H1 (cell line): ENCODE results near the gene MED16. TPM values are rescaled to one million over a fixed set of nuclear protein-coding genes. Genes with fewer than 3 reads are reported as not detected.
A peak's percentile ranks its signal among the peaks of the same experiment; 100 is the strongest.

Source experiments
- ASH2L ChIP-seq: fragments of 200-600, 300-600 bp; sonication (generic); IDR thresholded peaks from one replicate; pipeline ENCODE4 v1.7.1; 2017; ENCODE audit warnings: low read length
- BCL11A ChIP-seq, 2 experiments: IDR thresholded peaks; one replicate each; pipeline ENCODE4 v1.6.1; 2011; ENCODE audit warnings: low read depth in 2 of 2, low read length in 2 of 2, mild to moderate bottlenecking in 2 of 2
- CBX5 ChIP-seq: fragments of 300-800, 300-1000 bp; sonication (generic); IDR thresholded peaks from 2 replicates; pipeline ENCODE4 v1.7.1; 2016; ENCODE audit warnings: antibody characterized with exemption, low read length, low read depth
- EGR1 ChIP-seq: IDR thresholded peaks from 2 replicates; pipeline ENCODE4 v1.6.1; 2011; ENCODE audit warnings: low read depth, low read length, borderline replicate concordance
- EZH2 ChIP-seq: fragments of 200-600 bp; sonication (generic); IDR thresholded peaks from 2 replicates; pipeline ENCODE4 v1.7.1; 2012; ENCODE audit warnings: low read depth, mild to moderate bottlenecking, moderate library complexity, low read length, inconsistent platforms; ENCODE audit not compliant: severe bottlenecking
- GABPA ChIP-seq: IDR thresholded peaks from 2 replicates; pipeline ENCODE4 v1.6.1; 2011; ENCODE audit warnings: mild to moderate bottlenecking, low read length, moderate library complexity, borderline replicate concordance; ENCODE audit not compliant: insufficient read depth
- GTF2F1 ChIP-seq: IDR thresholded peaks from 2 replicates; pipeline ENCODE4 v1.6.1; 2012; ENCODE audit warnings: low read depth, low read length, improper control_type of control experiment, borderline replicate concordance
- MAFK ChIP-seq: IDR thresholded peaks from 2 replicates; pipeline ENCODE4 v1.6.1; 2012; ENCODE audit warnings: low read depth, mild to moderate bottlenecking, improper control_type of control experiment, low read length
- NRF1 ChIP-seq: IDR thresholded peaks from 2 replicates; pipeline ENCODE4 v1.6.1; 2011; ENCODE audit warnings: mild to moderate bottlenecking, low read depth, low read length, improper control_type of control experiment
- POLR2A ChIP-seq, 2 experiments: IDR thresholded peaks; 1 replicate in 1 of 2; 2 replicates in 1 of 2; pipeline ENCODE4 v1.6.1; 2011; ENCODE audit warnings: low read depth in 2 of 2, low read length in 2 of 2, mild to moderate bottlenecking in 2 of 2; ENCODE audit errors: control extremely low read depth in 1 of 2
- POU5F1 ChIP-seq: IDR thresholded peaks from 2 replicates; pipeline ENCODE4 v1.6.1; 2011; ENCODE audit warnings: low read depth, mild to moderate bottlenecking, low read length, moderate library complexity
- RFX5 ChIP-seq: IDR thresholded peaks from 2 replicates; pipeline ENCODE4 v1.6.1; 2011; ENCODE audit warnings: low read depth, low read length, improper control_type of control experiment, borderline replicate concordance
- SP4 ChIP-seq: IDR thresholded peaks from 2 replicates; pipeline ENCODE4 v1.6.1; 2012; ENCODE audit warnings: low read length, inconsistent platforms
- TCF12 ChIP-seq: IDR thresholded peaks from 2 replicates; pipeline ENCODE4 v1.6.1; 2011; ENCODE audit warnings: low read depth, mild to moderate bottlenecking, low read length
- polyA plus RNA-seq, 7 experiments: library from polyadenylated mRNA; depleted of rRNA in 3 of 7; stranded (reverse) in 5 of 7; unstranded in 2 of 7; fragments of >200 nt in 5 of 7; fragments of 200-250 nt in 2 of 7; gene quantifications; 1 replicate in 5 of 7; 2 replicates in 1 of 7; 4 replicates in 1 of 7; pipeline versions ENCODE4 v1.2.1 to v1.2.3, GENCODE V29; 2011 to 2013; ENCODE audit warnings: missing spikeins in 2 of 7, mixed read lengths in 2 of 7
- total RNA-seq: library from RNA; stranded (reverse); fragmentation: NEBNext Ultra II Directional; extraction: Animal tissue kit (Norgen Biotek cat#: 25700); gene quantifications from 2 replicates; pipeline ENCODE4 v1.2.1, GENCODE V29; 2021
- TF ChIP-seq, protein P1 (sequence below): IDR thresholded peaks from 2 replicates; pipeline ENCODE4 v1.6.1; 2011; ENCODE audit warnings: low read depth, mild to moderate bottlenecking, low read length; ENCODE audit not compliant: insufficient read depth
- TF ChIP-seq, protein P2 (sequence below): IDR thresholded peaks from 2 replicates; pipeline ENCODE4 v1.6.1; 2012; ENCODE audit warnings: inconsistent platforms
- TF ChIP-seq, protein P3 (sequence below), 3 experiments: IDR thresholded peaks; 1 replicate in 2 of 3; 2 replicates in 1 of 3; pipeline versions ENCODE4 v1.5.1 to v1.6.1; 2011; ENCODE audit warnings: low read length in 3 of 3, mild to moderate bottlenecking in 3 of 3, inconsistent platforms in 2 of 3, low read depth in 1 of 3, moderate library complexity in 1 of 3; ENCODE audit not compliant: insufficient read depth in 1 of 3; ENCODE audit errors: control extremely low read depth in 1 of 3
- TF ChIP-seq, protein P4 (sequence below): IDR thresholded peaks from 2 replicates; pipeline ENCODE4 v1.6.1; 2011; ENCODE audit warnings: low read length, improper control_type of control experiment

Gene MED16
- total and polyA plus RNA-seq, 2 of the 8 experiments (the other 6 are each of a cell fraction or from before 2014, with no cell fraction given), result 51.0 to 67.2 TPM

DNA sequence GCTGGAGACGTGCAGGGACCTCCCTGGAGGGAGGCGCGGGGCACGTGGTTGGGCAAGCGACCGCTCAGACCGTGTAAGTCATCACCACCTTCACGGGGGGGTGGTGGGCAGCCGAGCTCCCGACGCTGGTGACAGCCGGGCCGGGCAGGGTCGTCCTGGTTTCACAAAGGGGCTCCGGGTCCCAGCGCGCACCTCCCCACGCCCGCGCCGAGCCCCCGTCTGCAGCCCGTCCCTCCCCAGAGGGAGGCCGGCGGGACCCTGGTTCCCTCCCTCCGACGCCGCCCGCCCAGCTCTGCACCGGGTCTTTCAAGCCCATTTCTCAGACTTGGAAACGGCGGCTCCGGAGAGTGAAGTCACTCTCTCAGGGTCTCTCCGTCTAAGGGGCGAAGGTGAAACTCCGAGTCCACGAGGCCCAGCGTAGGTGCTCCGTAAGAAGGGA, 32.1 kb upstream of the MED16 start (continued):
- no peak for TF ChIP-seq CBX5
- TF ChIP-seq BCL11A (IDR thresholded peaks at IDR 0.05; ENCODE audit: low read depth in 2 of 2, low read length in 2 of 2), result no peak
- TF ChIP-seq, protein P1, sequence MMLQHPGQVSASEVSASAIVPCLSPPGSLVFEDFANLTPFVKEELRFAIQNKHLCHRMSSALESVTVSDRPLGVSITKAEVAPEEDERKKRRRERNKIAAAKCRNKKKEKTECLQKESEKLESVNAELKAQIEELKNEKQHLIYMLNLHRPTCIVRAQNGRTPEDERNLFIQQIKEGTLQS, result no peak
- no peak for TF ChIP-seq RFX5
- no peak for TF ChIP-seq MAFK
- TF ChIP-seq EGR1, result no peak
- TF ChIP-seq EZH2, result no peak
- TF ChIP-seq GABPA, result no peak
- TF ChIP-seq NRF1, result no peak
- no peak for TF ChIP-seq POLR2A (IDR thresholded peaks at IDR 0.05; ENCODE audit: control extremely low read depth in 1 of 2, low read depth in 2 of 2, low read length in 2 of 2)
- TF ChIP-seq, protein P2, sequence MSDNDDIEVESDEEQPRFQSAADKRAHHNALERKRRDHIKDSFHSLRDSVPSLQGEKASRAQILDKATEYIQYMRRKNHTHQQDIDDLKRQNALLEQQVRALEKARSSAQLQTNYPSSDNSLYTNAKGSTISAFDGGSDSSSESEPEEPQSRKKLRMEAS, result peak; percentile 74
- TF ChIP-seq, protein P3, sequence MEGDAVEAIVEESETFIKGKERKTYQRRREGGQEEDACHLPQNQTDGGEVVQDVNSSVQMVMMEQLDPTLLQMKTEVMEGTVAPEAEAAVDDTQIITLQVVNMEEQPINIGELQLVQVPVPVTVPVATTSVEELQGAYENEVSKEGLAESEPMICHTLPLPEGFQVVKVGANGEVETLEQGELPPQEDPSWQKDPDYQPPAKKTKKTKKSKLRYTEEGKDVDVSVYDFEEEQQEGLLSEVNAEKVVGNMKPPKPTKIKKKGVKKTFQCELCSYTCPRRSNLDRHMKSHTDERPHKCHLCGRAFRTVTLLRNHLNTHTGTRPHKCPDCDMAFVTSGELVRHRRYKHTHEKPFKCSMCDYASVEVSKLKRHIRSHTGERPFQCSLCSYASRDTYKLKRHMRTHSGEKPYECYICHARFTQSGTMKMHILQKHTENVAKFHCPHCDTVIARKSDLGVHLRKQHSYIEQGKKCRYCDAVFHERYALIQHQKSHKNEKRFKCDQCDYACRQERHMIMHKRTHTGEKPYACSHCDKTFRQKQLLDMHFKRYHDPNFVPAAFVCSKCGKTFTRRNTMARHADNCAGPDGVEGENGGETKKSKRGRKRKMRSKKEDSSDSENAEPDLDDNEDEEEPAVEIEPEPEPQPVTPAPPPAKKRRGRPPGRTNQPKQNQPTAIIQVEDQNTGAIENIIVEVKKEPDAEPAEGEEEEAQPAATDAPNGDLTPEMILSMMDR (IDR thresholded peaks at IDR 0.05; ENCODE audit: control extremely low read depth in 1 of 3, insufficient read depth in 1 of 3, low read depth in 1 of 3, low read length in 3 of 3), result no peak
- TF ChIP-seq, protein P4, sequence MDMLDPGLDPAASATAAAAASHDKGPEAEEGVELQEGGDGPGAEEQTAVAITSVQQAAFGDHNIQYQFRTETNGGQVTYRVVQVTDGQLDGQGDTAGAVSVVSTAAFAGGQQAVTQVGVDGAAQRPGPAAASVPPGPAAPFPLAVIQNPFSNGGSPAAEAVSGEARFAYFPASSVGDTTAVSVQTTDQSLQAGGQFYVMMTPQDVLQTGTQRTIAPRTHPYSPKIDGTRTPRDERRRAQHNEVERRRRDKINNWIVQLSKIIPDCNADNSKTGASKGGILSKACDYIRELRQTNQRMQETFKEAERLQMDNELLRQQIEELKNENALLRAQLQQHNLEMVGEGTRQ, result no peak
- TF ChIP-seq SP4, result no peak
- no peak for TF ChIP-seq TCF12
- TF ChIP-seq GTF2F1, result no peak
- TF ChIP-seq POU5F1, result no peak
- peak; percentile 63 for TF ChIP-seq ASH2L
